Glutamatergic neuron (in vitro differentiated cells): Measurements from ENCODE around the gene OR2L2. TPM values are rescaled to one million over a fixed set of nuclear protein-coding genes. Genes with fewer than 3 reads are reported as not detected.

Experiments used
- DNase-seq: peaks from one replicate; pipeline ENCODE4 v3.0.0; 2022
- H3K27ac Mint-ChIP-seq: one replicate; pipeline ENCODE4 v1.8.0; 2020; ENCODE audit warnings: mild to moderate bottlenecking, mixed read lengths, inconsistent platforms; ENCODE audit not compliant: unreplicated experiment
- H3K27me3 Mint-ChIP-seq: one replicate; pipeline ENCODE4 v1.8.0; 2020; ENCODE audit warnings: mild to moderate bottlenecking, moderate library complexity, mixed read lengths, inconsistent platforms; ENCODE audit not compliant: unreplicated experiment
- H3K36me3 Mint-ChIP-seq: one replicate; pipeline ENCODE4 v1.8.0; 2020; ENCODE audit warnings: mild to moderate bottlenecking, mixed read lengths, inconsistent platforms; ENCODE audit not compliant: unreplicated experiment
- H3K4me1 Mint-ChIP-seq: one replicate; pipeline ENCODE4 v1.8.0; 2020; ENCODE audit warnings: mild to moderate bottlenecking, low read depth, mixed read lengths, inconsistent platforms; ENCODE audit not compliant: unreplicated experiment
- H3K4me3 Mint-ChIP-seq: one replicate; pipeline ENCODE4 v1.8.0; 2020; ENCODE audit warnings: mild to moderate bottlenecking, mixed read lengths, inconsistent platforms; ENCODE audit not compliant: unreplicated experiment
- H3K9me3 Mint-ChIP-seq: one replicate; pipeline ENCODE4 v1.8.0; 2020; ENCODE audit warnings: mild to moderate bottlenecking, moderate library complexity, mixed read lengths, inconsistent platforms; ENCODE audit not compliant: unreplicated experiment
- total RNA-seq: library from RNA; stranded (reverse); fragmentation: NEBNext Ultra II Directional; extraction: Animal tissue kit (Norgen Biotek cat#: 25700); gene quantifications from one replicate; pipeline ENCODE4 v1.2.1, GENCODE V29; 2021; ENCODE audit not compliant: unreplicated experiment
- TF ChIP-seq, protein P1 (sequence below): fragments of 200-600 bp; sonication (generic); IDR thresholded peaks from one replicate; pipeline ENCODE4 v1.5.0; 2021; ENCODE audit not compliant: partially characterized antibody, unreplicated experiment

OR2L2 gene
- total RNA-seq, 1 donor from 2014 or later: 0.25 TPM

DNA sequence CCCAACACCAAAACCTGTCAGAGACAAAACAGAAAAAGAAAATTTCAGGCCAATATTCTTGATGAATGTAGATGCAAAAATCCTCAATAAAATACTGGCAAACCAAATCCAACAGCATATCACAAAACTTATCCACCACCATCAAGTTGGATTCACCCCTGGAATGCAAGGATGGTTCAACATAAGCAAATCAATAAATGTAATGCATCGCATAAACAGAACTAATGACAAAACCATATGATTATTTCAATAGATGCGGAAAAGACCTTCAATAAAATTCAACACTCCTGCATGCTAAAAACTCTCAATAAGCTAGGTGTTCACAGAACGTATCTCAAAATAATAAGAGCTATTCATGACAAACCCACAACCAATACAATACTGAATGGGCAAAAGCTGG lies 20.2 kb upstream of the OR2L2 start:
- Mint-ChIP-seq H3K4me3 (no peak overlapping the region), H3K27me3 (no peaks in the 10 kb centered on the region), H3K27ac (no peak overlapping the region), H3K4me1 (no peaks in the 10 kb centered on the region), H3K9me3 (peaks cover 7% of the 10 kb centered on the region), H3K36me3 (no peaks in the 10 kb centered on the region)
- TF ChIP-seq, protein P1, sequence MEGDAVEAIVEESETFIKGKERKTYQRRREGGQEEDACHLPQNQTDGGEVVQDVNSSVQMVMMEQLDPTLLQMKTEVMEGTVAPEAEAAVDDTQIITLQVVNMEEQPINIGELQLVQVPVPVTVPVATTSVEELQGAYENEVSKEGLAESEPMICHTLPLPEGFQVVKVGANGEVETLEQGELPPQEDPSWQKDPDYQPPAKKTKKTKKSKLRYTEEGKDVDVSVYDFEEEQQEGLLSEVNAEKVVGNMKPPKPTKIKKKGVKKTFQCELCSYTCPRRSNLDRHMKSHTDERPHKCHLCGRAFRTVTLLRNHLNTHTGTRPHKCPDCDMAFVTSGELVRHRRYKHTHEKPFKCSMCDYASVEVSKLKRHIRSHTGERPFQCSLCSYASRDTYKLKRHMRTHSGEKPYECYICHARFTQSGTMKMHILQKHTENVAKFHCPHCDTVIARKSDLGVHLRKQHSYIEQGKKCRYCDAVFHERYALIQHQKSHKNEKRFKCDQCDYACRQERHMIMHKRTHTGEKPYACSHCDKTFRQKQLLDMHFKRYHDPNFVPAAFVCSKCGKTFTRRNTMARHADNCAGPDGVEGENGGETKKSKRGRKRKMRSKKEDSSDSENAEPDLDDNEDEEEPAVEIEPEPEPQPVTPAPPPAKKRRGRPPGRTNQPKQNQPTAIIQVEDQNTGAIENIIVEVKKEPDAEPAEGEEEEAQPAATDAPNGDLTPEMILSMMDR: no peak
- DNase-seq: no peak

DNA sequence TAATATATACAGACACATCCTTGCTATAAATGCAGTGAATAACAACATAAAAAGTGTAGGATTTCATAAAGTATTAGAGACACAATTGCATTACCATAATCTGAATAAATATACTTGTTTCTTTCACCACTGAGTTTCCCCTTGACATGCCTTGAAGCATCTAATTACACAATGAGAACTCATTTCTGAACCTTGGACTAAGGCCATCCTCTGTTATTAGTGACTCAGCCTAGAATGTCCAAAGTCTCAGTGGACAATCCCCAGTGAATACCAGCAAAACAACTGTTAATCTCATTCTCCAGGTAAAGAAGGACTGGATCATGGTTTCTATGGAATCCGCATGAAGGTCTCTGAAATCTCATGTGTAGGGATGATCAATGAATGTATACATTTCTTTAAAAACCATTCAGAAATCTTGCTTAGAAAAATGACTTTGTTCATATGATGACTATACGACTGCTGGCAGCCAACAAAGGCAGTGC lies 16.6 kb upstream of the OR2L2 start, which contains the start of gene OR2L5:
TSS of gene OR2L5 (plus strand) at position 432 of the 482 bp plus-strand sequence. CDS start 8,288 bp downstream, outside the sequence.
- DNase-seq: no peak
- Mint-ChIP-seq H3K27ac (no peak within 1 kb of the TSS), H3K9me3 (peaks cover 5% of the 10 kb centered on the region), H3K4me1 (no peaks in the 10 kb centered on the region), H3K36me3 (no peaks in the 10 kb centered on the region), H3K4me3 (no peak within 1 kb of the TSS), H3K27me3 (no peaks in the 10 kb centered on the region)
- TF ChIP-seq, protein P1: no peak

DNA sequence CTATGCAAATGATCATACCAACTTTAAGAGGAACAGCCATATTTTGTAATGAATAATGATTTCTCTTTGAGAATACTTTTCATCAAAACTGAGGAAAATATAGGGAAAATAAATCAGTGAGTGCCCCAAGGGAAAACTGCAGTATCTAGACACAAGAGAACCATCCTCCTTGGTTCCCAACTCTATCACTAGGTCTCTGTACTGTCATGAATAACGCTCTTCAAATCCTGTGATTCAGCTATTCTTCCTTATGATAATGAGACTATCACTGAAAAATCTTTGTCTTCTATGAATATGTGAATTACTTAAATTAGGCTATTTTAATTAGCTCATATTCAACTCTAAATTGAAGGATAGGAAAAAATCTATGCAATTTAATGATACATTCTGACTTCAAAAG lies 14.1 kb upstream of the OR2L2 start:
- no peaks in the 10 kb centered on the region for H3K36me3 Mint-ChIP-seq
- no peak for DNase-seq
- no peaks in the 10 kb centered on the region for H3K27me3 Mint-ChIP-seq
- H3K4me3 Mint-ChIP-seq: no peak overlapping the region
- H3K4me1 Mint-ChIP-seq: no peaks in the 10 kb centered on the region
- TF ChIP-seq, protein P1: no peak
- no peak overlapping the region for H3K27ac Mint-ChIP-seq
- H3K9me3 Mint-ChIP-seq: peaks cover 4% of the 10 kb centered on the region

DNA sequence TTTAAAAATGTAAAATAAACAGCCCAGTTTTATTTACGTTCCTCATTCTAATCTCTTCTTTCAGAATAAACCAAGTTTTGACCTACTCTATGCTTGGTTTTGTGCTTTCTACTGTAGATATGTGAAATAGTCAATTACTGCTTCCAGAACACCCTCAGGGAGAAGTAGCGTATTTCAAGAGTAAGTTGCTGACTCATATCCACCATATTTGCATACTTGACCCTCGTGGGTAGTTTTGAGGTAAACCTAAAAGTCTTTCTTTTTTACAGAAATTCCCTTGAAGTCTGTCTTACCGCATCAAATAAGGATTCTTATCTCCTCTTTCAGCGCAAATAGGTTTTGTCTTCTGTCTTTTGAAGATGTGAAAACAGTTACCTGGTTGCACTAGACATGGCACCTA lies 15.3 kb downstream of the OR2L2 start:
- Mint-ChIP-seq H3K4me1 (no peaks in the 10 kb centered on the region), H3K27me3 (peaks cover 1% of the 10 kb centered on the region), H3K9me3 (peaks cover 12% of the 10 kb centered on the region), H3K36me3 (peaks cover 4% of the 10 kb centered on the region), H3K4me3 (no peak overlapping the region), H3K27ac (no peak overlapping the region)
- TF ChIP-seq, protein P1: no peak
- no peak for DNase-seq

DNA sequence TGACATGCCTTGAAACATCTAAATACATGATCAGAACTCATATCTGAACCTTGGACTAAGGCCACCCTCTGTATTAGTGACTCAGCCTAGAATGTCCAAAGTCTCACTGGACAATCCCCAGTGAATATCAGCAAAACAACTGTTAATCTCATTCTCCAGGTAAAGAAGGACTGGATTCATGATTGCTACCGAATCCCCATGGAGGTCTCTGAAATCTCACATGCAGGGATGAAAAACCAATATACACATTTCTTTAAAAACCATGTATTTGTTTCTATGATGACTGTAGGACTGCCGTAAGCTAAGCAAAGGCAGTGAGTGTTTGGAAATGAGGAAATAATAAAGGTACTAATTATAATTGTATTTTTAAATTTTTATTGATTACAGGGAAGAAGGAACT lies 16.7 kb downstream of the OR2L2 start, which contains the start of gene OR2L3:
TSS of gene OR2L3 (plus strand) at position 301 of the 400 bp plus-strand sequence. CDS start 13,846 bp downstream, outside the sequence.
- Mint-ChIP-seq H3K4me1 (no peaks in the 10 kb centered on the region), H3K9me3 (peaks cover 12% of the 10 kb centered on the region), H3K27me3 (peaks cover 4% of the 10 kb centered on the region), H3K4me3 (no peak within 1 kb of the TSS), H3K36me3 (peaks cover 4% of the 10 kb centered on the region), H3K27ac (no peak within 1 kb of the TSS)
- no peak for DNase-seq
- TF ChIP-seq, protein P1: no peak
